HG02870 (cell line): ENCODE data around the gene PCSK2.

Experiments
- ATAC-seq: cut with Tn5 transposase; IDR thresholded peaks from one replicate; pipeline ENCODE4 v1.9.1; 2021; ENCODE audit warnings: mild to moderate bottlenecking, moderate library complexity; ENCODE audit not compliant: unreplicated experiment

PCSK2 gene

GRCh38 chr20:17236766-17237165, 9.9 kb downstream of the PCSK2 start:
- ATAC-seq, result no peak

GRCh38 chr20:17248224-17248623, 21.4 kb downstream of the PCSK2 start:
- ATAC-seq, result no peak

GRCh38 chr20:17262786-17263185, 35.9 kb downstream of the PCSK2 start:
- ATAC-seq, result no peak

- ATAC-seq, result no peak
Observed at GRCh38 chr20:17273717-17274116, 46.9 kb downstream of the PCSK2 start.

GRCh38 chr20:17276101-17276500, 49.3 kb downstream of the PCSK2 start:
- ATAC-seq, result no peak

GRCh38 chr20:17281478-17281877, 54.6 kb downstream of the PCSK2 start:
- ATAC-seq, result no peak

GRCh38 chr20:17282501-17282900, 55.7 kb downstream of the PCSK2 start:
- ATAC-seq, result no peak

GRCh38 chr20:17287503-17287902, 60.7 kb downstream of the PCSK2 start:
- ATAC-seq, result no peak

GRCh38 chr20:17287998-17288397, 61.2 kb downstream of the PCSK2 start:
- no peak for ATAC-seq

- no peak for ATAC-seq
Observed at GRCh38 chr20:17295151-17295726, 68.4 kb downstream of the PCSK2 start.

GRCh38 chr20:17295991-17296390, 69.2 kb downstream of the PCSK2 start:
- no peak for ATAC-seq

GRCh38 chr20:17298171-17298570, 71.3 kb downstream of the PCSK2 start:
- ATAC-seq, result no peak

- ATAC-seq, result no peak
Observed at GRCh38 chr20:17298751-17299150, 71.9 kb downstream of the PCSK2 start.

GRCh38 chr20:17300113-17300512, 73.3 kb downstream of the PCSK2 start:
- no peak for ATAC-seq

- ATAC-seq, result no peak
Observed at GRCh38 chr20:17304774-17305173, 77.9 kb downstream of the PCSK2 start.

- no peak for ATAC-seq
Observed at GRCh38 chr20:17306427-17306826, 79.6 kb downstream of the PCSK2 start.

GRCh38 chr20:17314264-17314663, 87.4 kb downstream of the PCSK2 start:
- no peak for ATAC-seq

- no peak for ATAC-seq
Observed at GRCh38 chr20:17315407-17316231, 88.8 kb downstream of the PCSK2 start.

GRCh38 chr20:17316316-17317038, 89.6 kb downstream of the PCSK2 start:
- no peak for ATAC-seq

- ATAC-seq, result no peak
Observed at GRCh38 chr20:17317341-17317740, 90.5 kb downstream of the PCSK2 start.

- ATAC-seq, result no peak
Observed at GRCh38 chr20:17320456-17320855, 93.6 kb downstream of the PCSK2 start.

GRCh38 chr20:17326096-17326495, 99.3 kb downstream of the PCSK2 start:
- ATAC-seq, result no peak
